ENCODE data around the gene C19orf47. TPM values are rescaled to one million over a fixed set of nuclear protein-coding genes. Genes with fewer than 3 reads are reported as not detected.
"Not testable (repeated sequence)": the region's sequence is repeated elsewhere in the genome, so short reads cannot be mapped to it uniquely, and the experiment has no call there.

Gene C19orf47
- total RNA-seq, 4 donors from 2014 or later, result 10.0 to 14.1 (median 11.7) TPM

DNA sequence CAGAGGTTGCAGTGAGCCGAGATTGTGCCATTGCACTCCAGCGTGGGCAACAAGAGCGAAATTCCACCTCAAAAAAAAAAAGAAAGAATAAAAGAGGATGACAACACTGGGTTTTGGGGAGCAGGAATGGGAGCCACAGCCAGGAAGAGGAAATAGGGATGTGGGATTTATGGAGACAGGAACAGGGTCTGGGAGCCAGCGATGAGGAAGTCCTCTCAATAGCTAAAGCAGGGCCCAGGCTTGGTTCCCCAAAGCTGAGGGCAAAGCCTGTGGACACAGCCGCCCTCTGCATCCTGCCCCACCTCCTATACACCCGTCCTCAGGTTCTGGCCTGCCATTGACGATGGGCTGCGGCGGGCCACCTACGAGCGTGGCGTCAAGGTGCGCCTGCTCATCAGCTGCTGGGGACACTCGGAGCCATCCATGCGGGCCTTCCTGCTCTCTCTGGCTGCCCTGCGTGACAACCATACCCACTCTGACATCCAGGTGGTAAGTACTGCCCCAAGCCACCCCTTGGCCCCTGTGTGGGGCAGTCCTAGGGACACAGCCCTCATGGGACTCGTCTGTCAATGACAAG lies 28.2 kb upstream of the C19orf47 start:
- Histone ChIP-seq H3K4me1 (no peaks in the 10 kb centered on the region), H3K36me3 (peaks cover 3 to 99% (median 27%) of the 10 kb centered on the region in 3 donors), H3K4me3 (no peak overlapping the region), H3K27ac (no peak overlapping the region), H3K27me3 (no peaks in the 10 kb centered on the region), H3K9me3 (no peaks in the 10 kb centered on the region)
- no peak for DNase-seq
- intact Hi-C loops (cut with DNase I), result no loop called here
- TF ChIP-seq POLR2A (IDR thresholded peaks at IDR 0.05), result no peak
- no peak for TF ChIP-seq CTCF (IDR thresholded peaks at IDR 0.05)
- WGBS, 2 donors, result 91 to 93% methylated on average over 7 to 16 of the region's 17 CpGs

DNA sequence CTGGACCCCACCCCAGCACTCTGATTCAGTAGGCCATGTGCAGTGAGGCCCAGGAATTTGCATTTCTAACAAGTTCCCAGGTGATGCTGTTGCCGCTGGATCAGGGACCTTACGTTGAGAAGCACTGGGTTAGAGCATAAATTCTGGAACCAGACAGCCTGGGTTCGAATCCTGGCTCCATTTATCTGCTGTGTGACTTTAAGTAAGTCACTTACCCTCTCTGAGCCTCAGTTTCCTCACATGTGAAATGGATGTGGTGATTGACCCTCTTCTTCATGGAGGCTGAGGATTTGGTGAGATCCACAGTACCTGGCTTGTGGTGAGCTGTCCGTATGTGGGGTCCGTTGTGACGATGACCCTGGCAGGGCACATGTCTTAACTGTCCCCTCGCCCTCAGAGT lies 25.9 kb upstream of the C19orf47 start:
- Histone ChIP-seq H3K27me3 (no peaks in the 10 kb centered on the region), H3K4me1 (no peaks in the 10 kb centered on the region), H3K27ac (no peak overlapping the region), H3K36me3 (peaks cover 3 to 100% (median 33%) of the 10 kb centered on the region in 3 donors), H3K4me3 (no peak overlapping the region), H3K9me3 (no peaks in the 10 kb centered on the region)
- no peak for DNase-seq
- no peak for TF ChIP-seq POLR2A (IDR thresholded peaks at IDR 0.05)
- intact Hi-C loops (cut with DNase I), result no loop called here
- WGBS, 2 donors, result 95 to 97% methylated on average over 6 of the region's 7 CpGs

GRCh38 chr19:40371802-40372122 lies 23.6 kb upstream of the C19orf47 start:
- 100% methylated on average over 2 of the region's 5 CpGs; no CpG with 5 or more reads in 1 of the 2 donors for WGBS, 2 donors
- TF ChIP-seq CTCF (IDR thresholded peaks at IDR 0.05), result no peak
- no peak for TF ChIP-seq POLR2A (IDR thresholded peaks at IDR 0.05)
- Histone ChIP-seq H3K36me3 (peaks cover 3 to 100% (median 20%) of the 10 kb centered on the region in 3 donors), H3K27me3 (no peaks in the 10 kb centered on the region), H3K27ac (no peak overlapping the region), H3K4me3 (no peak overlapping the region), H3K9me3 (no peaks in the 10 kb centered on the region), H3K4me1 (peaks cover 0 to under 1% (median 0%) of the 10 kb centered on the region in 3 donors)
- intact Hi-C loops (cut with DNase I), result no loop called here
- DNase-seq, result no peak

DNA sequence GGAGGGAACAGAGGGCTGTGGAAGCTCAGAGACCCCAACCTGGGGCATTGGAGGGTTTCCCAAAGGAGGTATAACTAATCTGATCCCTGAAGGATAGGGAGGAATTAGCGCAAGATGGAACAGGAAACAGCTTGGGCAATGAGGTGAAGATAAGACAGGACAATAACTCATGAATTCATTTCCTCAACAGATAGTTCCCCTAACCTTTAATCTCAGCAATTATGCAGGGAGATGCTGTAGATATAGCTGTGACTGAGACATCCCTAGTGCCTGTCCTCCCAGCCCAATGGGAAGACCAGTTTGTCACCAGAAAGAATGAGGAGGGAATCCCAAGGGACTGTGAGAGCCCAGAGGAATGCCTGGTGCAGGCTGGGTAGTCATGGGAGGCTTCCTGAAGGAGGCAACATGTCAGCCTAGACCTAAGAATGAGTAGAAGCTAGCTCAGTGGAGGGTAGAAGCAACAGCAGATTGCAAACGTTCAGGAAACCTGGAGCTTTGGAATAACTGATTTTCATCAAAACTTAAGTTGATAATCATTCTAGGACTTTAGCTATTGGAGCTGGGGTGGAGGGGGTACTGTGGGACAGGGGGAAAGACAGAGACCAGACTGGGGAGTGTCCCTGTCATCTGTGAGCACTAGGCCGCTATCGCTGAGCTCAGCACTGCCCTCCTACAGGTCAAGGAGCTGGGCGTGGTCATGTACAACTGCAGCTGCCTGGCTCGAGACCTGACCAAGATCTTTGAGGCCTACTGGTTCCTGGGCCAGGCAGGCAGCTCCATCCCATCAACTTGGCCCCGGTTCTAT lies 23.0 kb upstream of the C19orf47 start:
- WGBS, 2 donors, result 82 to 88% methylated on average over 6 to 7 of the region's 7 CpGs
- DNase-seq, result no peak
- intact Hi-C loops (cut with DNase I), result no loop called here
- Histone ChIP-seq H3K9me3 (no peaks in the 10 kb centered on the region), H3K4me1 (peaks cover 0 to 6% (median 0%) of the 10 kb centered on the region in 3 donors), H3K36me3 (peaks cover 3 to 100% (median 20%) of the 10 kb centered on the region in 3 donors), H3K27me3 (no peaks in the 10 kb centered on the region), H3K27ac (no peak overlapping the region), H3K4me3 (no peak overlapping the region)
- TF ChIP-seq CTCF (IDR thresholded peaks at IDR 0.05) (no peak), POLR2A (IDR thresholded peaks at IDR 0.05) (no peak)

- H3K27ac ChIP-seq, result not testable (repeated sequence)
- WGBS, 2 donors, result 90 to 100% methylated on average over 2 to 3 of the region's 3 CpGs
Measured at GRCh38 chr19:40370253-40370652, 22.1 kb upstream of the C19orf47 start.

GRCh38 chr19:40369797-40370196 lies 21.6 kb upstream of the C19orf47 start:
- intact Hi-C loops (cut with DNase I), result no loop called here
- no peak overlapping the region for H3K4me3 ChIP-seq
- TF ChIP-seq POLR2A (IDR thresholded peaks at IDR 0.05), result no peak
- TF ChIP-seq CTCF (IDR thresholded peaks at IDR 0.05), result no peak
- H3K27me3 ChIP-seq, result no peaks in the 10 kb centered on the region
- 83 to 97% methylated on average over 1 to 5 of the region's 12 CpGs for WGBS, 2 donors
- no peaks in the 10 kb centered on the region for H3K9me3 ChIP-seq
- H3K36me3 ChIP-seq, result peaks cover 3 to 86% (median 20%) of the 10 kb centered on the region in 3 donors
- no peak overlapping the region for H3K27ac ChIP-seq
- no peak for DNase-seq
- H3K4me1 ChIP-seq, result peaks cover 0 to 20% (median 5%) of the 10 kb centered on the region in 3 donors

More at GRCh38 chr19:40370253-40370652, 22.1 kb upstream of the C19orf47 start:
- intact Hi-C loops (cut with DNase I); H3K9me3 ChIP-seq; H3K27me3 ChIP-seq; DNase-seq; H3K4me3 ChIP-seq: not testable (repeated sequence)
- Histone ChIP-seq H3K36me3 (peaks cover 3 to 90% (median 20%) of the 10 kb centered on the region in 3 donors), H3K4me1 (peaks cover 0 to 16% (median 5%) of the 10 kb centered on the region in 3 donors)

Data from esophagus squamous epithelium (tissue), 5 donors.